VCaP (cell line): ENCODE results near the gene MSH3.
"Not testable (repeated sequence)": the region's sequence is repeated elsewhere in the genome, so short reads cannot be mapped to it uniquely, and the experiment has no call there.

Source experiments
- H3K27ac ChIP-seq: fragments of 450-650 bp; 2 replicates; pipeline ENCODE4 v1.5.1; 2017
- TF ChIP-seq, protein P1 (sequence below): fragments of 450-650 bp; conservative IDR thresholded peaks from 2 replicates; pipeline ENCODE4 v1.5.1; 2017; ENCODE audit warnings: mild to moderate bottlenecking, moderate library complexity

Gene MSH3

DNA sequence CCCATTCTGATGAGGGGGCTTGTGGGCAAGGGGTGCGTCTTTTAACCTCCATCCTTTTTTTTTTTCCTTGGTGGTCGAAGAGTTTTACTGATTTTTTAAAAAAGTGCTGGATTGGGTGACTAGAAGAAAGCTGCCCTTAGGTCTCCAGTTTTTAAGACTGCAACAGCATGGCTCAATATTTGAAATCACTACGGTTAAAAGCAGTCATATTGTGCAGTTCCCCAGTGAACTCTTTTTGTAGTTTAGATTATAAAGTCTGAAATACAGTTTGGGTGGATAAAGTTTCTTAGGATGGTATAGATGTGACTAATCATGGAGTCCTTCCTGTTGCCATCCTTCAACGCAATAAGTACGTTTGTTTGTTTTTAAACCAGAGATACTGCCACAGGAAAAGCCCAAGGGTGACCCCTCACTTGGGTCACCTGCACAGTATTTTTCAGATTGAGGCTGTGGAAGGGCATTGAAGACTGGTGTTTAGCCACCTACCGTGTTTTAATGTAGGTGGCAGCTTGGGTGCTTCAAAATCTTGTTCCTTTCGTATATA, 851 bp downstream of the MSH3 start:
- peak overlapping the region; percentile 83 for H3K27ac ChIP-seq
- TF ChIP-seq, protein P1, sequence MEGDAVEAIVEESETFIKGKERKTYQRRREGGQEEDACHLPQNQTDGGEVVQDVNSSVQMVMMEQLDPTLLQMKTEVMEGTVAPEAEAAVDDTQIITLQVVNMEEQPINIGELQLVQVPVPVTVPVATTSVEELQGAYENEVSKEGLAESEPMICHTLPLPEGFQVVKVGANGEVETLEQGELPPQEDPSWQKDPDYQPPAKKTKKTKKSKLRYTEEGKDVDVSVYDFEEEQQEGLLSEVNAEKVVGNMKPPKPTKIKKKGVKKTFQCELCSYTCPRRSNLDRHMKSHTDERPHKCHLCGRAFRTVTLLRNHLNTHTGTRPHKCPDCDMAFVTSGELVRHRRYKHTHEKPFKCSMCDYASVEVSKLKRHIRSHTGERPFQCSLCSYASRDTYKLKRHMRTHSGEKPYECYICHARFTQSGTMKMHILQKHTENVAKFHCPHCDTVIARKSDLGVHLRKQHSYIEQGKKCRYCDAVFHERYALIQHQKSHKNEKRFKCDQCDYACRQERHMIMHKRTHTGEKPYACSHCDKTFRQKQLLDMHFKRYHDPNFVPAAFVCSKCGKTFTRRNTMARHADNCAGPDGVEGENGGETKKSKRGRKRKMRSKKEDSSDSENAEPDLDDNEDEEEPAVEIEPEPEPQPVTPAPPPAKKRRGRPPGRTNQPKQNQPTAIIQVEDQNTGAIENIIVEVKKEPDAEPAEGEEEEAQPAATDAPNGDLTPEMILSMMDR = no peak

DNA sequence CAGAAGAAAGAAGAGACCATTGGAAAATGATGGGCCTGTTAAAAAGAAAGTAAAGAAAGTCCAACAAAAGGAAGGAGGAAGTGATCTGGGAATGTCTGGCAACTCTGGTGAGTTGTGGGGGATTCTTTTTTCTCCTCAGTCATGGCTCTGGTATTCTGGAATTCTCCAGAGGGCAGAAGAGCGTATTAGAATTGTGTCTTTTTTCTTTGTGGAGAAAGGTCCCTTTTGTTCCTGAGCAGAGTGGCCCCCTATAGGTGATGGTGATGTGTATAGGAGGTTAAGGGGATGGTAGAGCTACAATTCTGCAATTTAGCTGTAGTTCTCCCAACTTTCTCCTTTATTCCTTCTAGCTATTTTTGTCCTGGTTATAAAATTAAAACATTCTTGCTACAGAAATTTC, 2.0 kb downstream of the MSH3 start:
- peak overlapping the region; percentile 83; the same call in 1 of the 2 replicates for H3K27ac ChIP-seq
- TF ChIP-seq, protein P1 = no peak

DNA sequence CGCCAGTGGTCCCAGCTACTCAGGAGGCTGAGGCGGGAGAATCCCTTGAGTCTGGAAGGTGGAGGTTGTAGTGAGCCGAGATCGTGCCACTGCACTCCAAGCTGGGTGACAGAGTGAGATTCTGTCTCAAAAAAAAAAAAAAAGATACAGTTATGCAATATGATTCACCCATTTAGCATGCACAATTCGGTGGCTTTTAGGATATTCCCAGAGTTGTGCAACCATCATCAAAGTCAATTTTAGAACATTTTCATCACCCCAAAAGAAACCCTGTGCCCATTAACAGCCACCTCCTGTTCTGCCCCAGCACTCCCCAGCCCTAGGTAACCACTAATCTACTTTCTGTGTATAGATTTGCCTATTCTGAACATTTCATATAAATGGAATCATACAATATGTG, 4.7 kb downstream of the MSH3 start:
- TF ChIP-seq, protein P1 = no peak

DNA sequence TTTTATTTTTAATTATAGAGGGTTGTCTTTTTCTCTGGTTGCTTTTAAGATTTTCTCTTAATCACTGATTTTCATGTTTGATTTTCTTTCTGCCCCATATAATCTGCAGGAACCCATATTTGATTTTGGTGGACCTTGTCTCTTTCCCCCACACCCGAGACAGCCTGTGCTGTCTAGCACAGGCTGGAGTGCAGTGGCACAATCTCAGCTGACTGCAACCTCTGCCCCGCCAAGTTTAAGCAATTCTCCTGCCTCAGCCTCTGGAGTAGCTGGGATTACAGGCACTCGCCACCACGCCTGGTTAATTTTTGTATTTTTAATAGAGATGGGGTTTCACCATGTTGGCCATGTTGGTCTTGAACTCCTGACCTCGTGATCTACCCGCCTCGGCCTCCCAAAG, 6.2 kb downstream of the MSH3 start:
- not testable (repeated sequence) for H3K27ac ChIP-seq

More for the DNA sequence above, 4.7 kb downstream of the MSH3 start:
- H3K27ac ChIP-seq = no peak overlapping the region

DNA sequence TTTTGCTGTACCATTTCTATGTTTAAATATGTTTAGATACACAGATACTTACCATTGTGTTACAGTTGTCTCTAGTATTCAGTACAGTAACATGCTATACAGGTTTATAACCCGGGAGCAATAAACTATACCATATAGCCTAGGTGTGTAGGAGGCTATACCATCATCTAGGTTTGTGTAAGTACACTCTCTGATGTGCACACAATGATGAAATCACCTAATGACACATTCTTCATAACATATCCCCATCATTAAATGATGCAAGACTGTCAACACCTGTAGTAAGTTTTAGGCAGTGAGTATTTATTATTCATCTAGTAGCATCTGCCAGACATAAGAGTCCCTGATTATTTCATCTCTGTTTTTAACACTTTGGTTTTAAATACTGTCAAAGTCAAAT, 7.7 kb downstream of the MSH3 start:
- H3K27ac ChIP-seq = no peak overlapping the region
- TF ChIP-seq, protein P1 = no peak

DNA sequence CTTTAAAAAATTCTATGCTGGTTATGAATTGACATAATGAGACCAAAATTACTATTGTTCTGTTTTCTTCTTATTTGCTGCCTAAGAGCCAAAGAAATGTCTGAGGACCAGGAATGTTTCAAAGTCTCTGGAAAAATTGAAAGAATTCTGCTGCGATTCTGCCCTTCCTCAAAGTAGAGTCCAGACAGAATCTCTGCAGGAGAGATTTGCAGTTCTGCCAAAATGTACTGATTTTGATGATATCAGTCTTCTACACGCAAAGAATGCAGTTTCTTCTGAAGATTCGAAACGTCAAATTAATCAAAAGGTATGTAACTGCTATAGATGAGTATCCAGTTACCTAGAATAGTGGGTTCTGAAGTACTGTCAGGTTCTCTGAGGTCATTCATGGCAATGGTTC, 10.6 kb downstream of the MSH3 start:
- TF ChIP-seq, protein P1 = no peak
- H3K27ac ChIP-seq = no peak overlapping the region

DNA sequence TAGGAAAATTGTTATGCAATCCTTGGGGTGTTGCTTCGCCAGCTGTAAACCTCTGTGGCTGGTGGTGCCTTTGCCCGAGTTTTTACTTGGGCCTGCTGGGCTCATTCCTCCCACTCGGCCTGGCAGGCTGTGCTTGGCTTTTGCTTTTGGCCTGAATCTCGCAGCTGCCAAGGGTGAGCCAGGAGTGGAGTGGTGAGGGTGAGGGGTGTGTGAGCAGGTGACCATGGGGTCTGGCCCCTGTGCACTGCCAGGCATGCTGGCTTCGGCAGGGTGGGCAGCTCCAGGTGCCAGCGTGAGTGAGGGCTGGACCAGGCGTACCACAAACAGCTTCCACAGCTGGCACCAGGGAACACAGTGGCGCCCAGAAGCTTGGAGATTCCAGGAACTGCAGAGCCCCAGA, 12.9 kb downstream of the MSH3 start:
- TF ChIP-seq, protein P1 = no peak
- H3K27ac ChIP-seq = no peak overlapping the region

DNA sequence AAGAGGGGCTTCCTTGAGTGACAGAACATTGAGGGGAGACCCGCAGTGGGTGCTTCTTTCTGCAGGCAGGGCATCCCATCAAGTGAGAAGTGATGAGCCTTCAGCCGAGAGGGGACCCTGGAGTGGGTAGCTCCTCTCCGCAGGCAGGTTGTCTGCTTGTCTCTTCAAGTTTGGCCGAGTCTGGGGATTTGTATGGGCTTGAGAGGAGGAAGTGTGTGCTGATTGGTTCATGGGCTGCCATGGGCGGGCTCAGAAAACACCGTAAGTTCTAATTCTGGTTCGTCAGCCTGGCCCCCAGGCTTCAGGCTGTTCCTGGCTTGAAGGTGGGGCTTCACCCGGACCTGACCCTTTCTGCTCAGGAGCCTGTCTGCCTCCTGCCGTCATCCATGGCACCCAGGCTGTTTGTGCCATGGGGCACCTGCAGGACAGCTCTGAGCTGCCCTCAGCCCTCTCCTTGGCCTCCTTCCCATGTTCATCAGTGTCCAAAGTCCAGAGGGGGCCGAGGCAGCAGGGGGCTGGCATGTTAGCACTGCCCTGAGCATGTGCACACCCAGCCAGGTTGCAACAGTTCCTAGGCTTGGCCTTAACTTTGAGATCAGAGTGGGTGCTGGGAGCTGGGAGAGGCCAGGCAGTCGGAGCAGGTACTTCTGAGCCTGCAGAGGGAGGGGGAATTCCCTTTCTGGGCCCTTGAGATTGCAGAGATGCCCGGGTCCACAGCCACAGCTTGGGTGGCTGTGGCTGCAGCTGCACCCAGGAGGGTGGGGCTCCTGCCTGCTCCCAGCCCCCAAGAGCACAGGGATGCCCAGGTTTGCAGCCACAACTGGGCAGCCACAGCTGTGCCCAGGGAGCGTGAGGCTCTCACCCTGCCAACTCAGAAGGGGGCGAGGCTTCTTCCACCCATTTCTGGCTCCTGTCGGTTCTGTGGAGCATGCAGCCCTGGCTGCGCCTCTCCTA, 13.8 kb downstream of the MSH3 start:
- TF ChIP-seq, protein P1 = no peak
- no peak overlapping the region for H3K27ac ChIP-seq
